OCI-LY1 (cell line): Measurements from ENCODE around the gene ADAM12.

ENCODE experiments used
- H2AFZ ChIP-seq: fragments of 200-600 bp; sonication (generic), shearing (Covaris generic); 2 replicates; pipeline ENCODE4 v1.6.0; 2014; ENCODE audit warnings: antibody characterized with exemption, mild to moderate bottlenecking, low read length
- H3F3A ChIP-seq: fragments of 200-600 bp; sonication (generic), shearing (Covaris generic); 2 replicates; pipeline ENCODE4 v1.6.0; 2014; ENCODE audit warnings: mild to moderate bottlenecking, antibody characterized with exemption, low read length, moderate library complexity; ENCODE audit not compliant: insufficient read depth
- H3K27ac ChIP-seq: fragments of 200-600 bp; sonication (generic); 2 replicates; pipeline ENCODE4 v1.5.1; 2014; ENCODE audit warnings: low read length, mixed run types, mild to moderate bottlenecking, low read depth; ENCODE audit not compliant: poor library complexity, severe bottlenecking
- H3K27me3 ChIP-seq: fragments of 200-600 bp; sonication (generic); 2 replicates; pipeline ENCODE4 v1.6.0; 2014; ENCODE audit warnings: antibody characterized with exemption, mild to moderate bottlenecking, low read length, moderate library complexity; ENCODE audit not compliant: insufficient read depth
- H3K36me3 ChIP-seq: fragments of 200-600 bp; sonication (generic); 2 replicates; pipeline ENCODE4 v1.6.1; 2014; ENCODE audit warnings: mild to moderate bottlenecking, antibody characterized with exemption, low read length, moderate library complexity, mixed read lengths; ENCODE audit not compliant: insufficient read depth
- H3K4me1 ChIP-seq: fragments of 200-600 bp; sonication (generic); 2 replicates; pipeline ENCODE4 v1.5.1; 2014; ENCODE audit warnings: mild to moderate bottlenecking, low read length, moderate library complexity; ENCODE audit not compliant: insufficient read depth, severe bottlenecking
- H3K4me2 ChIP-seq: fragments of 200-600 bp; sonication (generic), shearing (Covaris generic); 2 replicates; pipeline ENCODE4 v1.6.1; 2014; ENCODE audit warnings: low read length
- H3K4me3 ChIP-seq: fragments of 200-600 bp; sonication (generic); 2 replicates; pipeline ENCODE4 v1.5.1; 2014; ENCODE audit warnings: low read length, low read depth, mild to moderate bottlenecking, mixed read lengths; ENCODE audit not compliant: poor library complexity, severe bottlenecking
- H3K79me2 ChIP-seq: fragments of 200-600 bp; shearing (Covaris generic); 2 replicates; pipeline ENCODE4 v1.6.1; 2016; ENCODE audit warnings: mixed run types, low read length, mixed read lengths; ENCODE audit not compliant: insufficient read depth
- H3K9ac ChIP-seq: fragments of 200-600 bp; sonication (generic), shearing (Covaris generic); 2 replicates; pipeline ENCODE4 v1.6.1; 2014; ENCODE audit warnings: mild to moderate bottlenecking, low read length, mixed read lengths
- H3K9me2 ChIP-seq: fragments of 200-600 bp; sonication (generic), shearing (Covaris generic); 2 replicates; pipeline ENCODE4 v1.6.1; 2014; ENCODE audit warnings: low read depth, mild to moderate bottlenecking, low read length, mixed read lengths
- H3K9me3 ChIP-seq: fragments of 200-600 bp; shearing (Covaris generic); 2 replicates; pipeline ENCODE4 v1.6.1; 2014; ENCODE audit warnings: low read length, mixed read lengths
- H4K20me1 ChIP-seq: fragments of 200-600 bp; sonication (generic), shearing (Covaris generic); 2 replicates; pipeline ENCODE4 v1.6.0; 2016; ENCODE audit warnings: mild to moderate bottlenecking, low read length; ENCODE audit not compliant: insufficient read depth
- CTCF ChIP-seq: fragments of 200-600 bp; sonication (generic), shearing (Covaris generic); IDR thresholded peaks from 2 replicates; pipeline ENCODE4 v1.5.1; 2017; ENCODE audit warnings: mild to moderate bottlenecking, antibody characterized with exemption, low read length, moderate library complexity, mixed read lengths
- EZH2 ChIP-seq: fragments of 200-600 bp; sonication (generic), shearing (Covaris generic); IDR thresholded peaks from 2 replicates; pipeline ENCODE4 v1.8.0; 2017; ENCODE audit warnings: borderline replicate concordance, mixed run types, mild to moderate bottlenecking, antibody characterized with exemption, low read length, moderate library complexity, mixed read lengths

ADAM12 gene

GRCh38 chr10:126158133-126158892 lies 230.0 kb downstream of the ADAM12 start:
- Histone ChIP-seq H2AFZ (no peak overlapping the region), H3K4me3 (no peak overlapping the region), H3F3A (no peaks in the 10 kb centered on the region), H3K79me2 (no peaks in the 10 kb centered on the region), H3K4me2 (no peak overlapping the region), H3K4me1 (no peaks in the 10 kb centered on the region), H3K27ac (no peak overlapping the region), H3K9me3 (no peaks in the 10 kb centered on the region), H3K9ac (no peak overlapping the region), H3K27me3 (no peaks in the 10 kb centered on the region), H4K20me1 (no peaks in the 10 kb centered on the region), H3K9me2 (no peaks in the 10 kb centered on the region), H3K36me3 (no peaks in the 10 kb centered on the region)
- TF ChIP-seq CTCF (no peak), EZH2 (no peak)

GRCh38 chr10:126157189-126157588 lies 231.1 kb downstream of the ADAM12 start:
- Histone ChIP-seq H3F3A (no peaks in the 10 kb centered on the region), H3K4me2 (no peak overlapping the region), H2AFZ (no peak overlapping the region), H3K4me1 (no peaks in the 10 kb centered on the region), H3K9ac (no peak overlapping the region), H3K9me2 (no peaks in the 10 kb centered on the region), H4K20me1 (no peaks in the 10 kb centered on the region), H3K4me3 (no peak overlapping the region), H3K79me2 (no peaks in the 10 kb centered on the region), H3K9me3 (no peaks in the 10 kb centered on the region), H3K27me3 (no peaks in the 10 kb centered on the region), H3K27ac (no peak overlapping the region), H3K36me3 (no peaks in the 10 kb centered on the region)
- TF ChIP-seq CTCF = no peak
- no peak for TF ChIP-seq EZH2

GRCh38 chr10:126156503-126156902 lies 231.8 kb downstream of the ADAM12 start:
- Histone ChIP-seq H3K9me3 (no peaks in the 10 kb centered on the region), H2AFZ (no peak overlapping the region), H3F3A (no peaks in the 10 kb centered on the region), H3K9me2 (no peaks in the 10 kb centered on the region), H3K4me3 (no peak overlapping the region), H3K4me2 (no peak overlapping the region), H3K27me3 (no peaks in the 10 kb centered on the region), H3K27ac (no peak overlapping the region), H3K4me1 (no peaks in the 10 kb centered on the region), H4K20me1 (no peaks in the 10 kb centered on the region), H3K79me2 (no peaks in the 10 kb centered on the region), H3K36me3 (no peaks in the 10 kb centered on the region), H3K9ac (no peak overlapping the region)
- TF ChIP-seq CTCF (no peak), EZH2 (no peak)
